ENCODE measurements around the gene NYAP1.
A peak's percentile ranks its signal among the peaks of the same experiment; 100 is the strongest.

The NYAP1 gene

GRCh38 chr7:100482728-100483089, 1.0 kb upstream of the NYAP1 start:
- H3K4me3 ChIP-seq (ENCODE audit: low read depth, low read length): peak overlapping the region; percentile 61
- TF ChIP-seq CTCF (IDR thresholded peaks at IDR 0.05; ENCODE audit: low read depth, low read length): no peak

GRCh38 chr7:100483090-100483721, 521 bp upstream of the NYAP1 start:
- peak; percentile 76 for TF ChIP-seq CTCF (IDR thresholded peaks at IDR 0.05; ENCODE audit: low read depth, low read length)
- peak overlapping the region; percentile 61 for H3K4me3 ChIP-seq (ENCODE audit: low read depth, low read length)

GRCh38 chr7:100484673-100485045, 932 bp downstream of the NYAP1 start:
- TF ChIP-seq CTCF (IDR thresholded peaks at IDR 0.05; ENCODE audit: low read depth, low read length): no peak

GRCh38 chr7:100485471-100485876, 1.7 kb downstream of the NYAP1 start:
- TF ChIP-seq CTCF (IDR thresholded peaks at IDR 0.05; ENCODE audit: low read depth, low read length): no peak
- no peak overlapping the region for H3K4me3 ChIP-seq (ENCODE audit: low read depth, low read length)

More at GRCh38 chr7:100484673-100485045, 932 bp downstream of the NYAP1 start:
- no peak overlapping the region for H3K4me3 ChIP-seq (ENCODE audit: low read depth, low read length)

- TF ChIP-seq CTCF (IDR thresholded peaks at IDR 0.05; ENCODE audit: low read depth, low read length): no peak
- no peak overlapping the region for H3K4me3 ChIP-seq (ENCODE audit: low read depth, low read length)
Observed at GRCh38 chr7:100486111-100486636, 2.4 kb downstream of the NYAP1 start.

GRCh38 chr7:100486753-100487446, 3.2 kb downstream of the NYAP1 start:
- H3K4me3 ChIP-seq (ENCODE audit: low read depth, low read length): no peak overlapping the region
- no peak for TF ChIP-seq CTCF (IDR thresholded peaks at IDR 0.05; ENCODE audit: low read depth, low read length)
